GM12878 (cell line): ENCODE data around the gene PHAF1. TPM values are rescaled to one million over a fixed set of nuclear protein-coding genes. Genes with fewer than 3 reads are reported as not detected.
A peak's percentile ranks its signal among the peaks of the same experiment; 100 is the strongest.

Source experiments
- ATF7 ChIP-seq: fragments of 450-650 bp; IDR thresholded peaks from 2 replicates; pipeline ENCODE4 v1.6.1; 2016; ENCODE audit warnings: low read depth, mild to moderate bottlenecking
- BMI1 ChIP-seq: fragments of 450-650 bp; IDR thresholded peaks from 2 replicates; pipeline ENCODE4 v1.6.1; 2016; ENCODE audit warnings: mild to moderate bottlenecking, moderate library complexity, borderline replicate concordance
- CHD2 ChIP-seq: IDR thresholded peaks from 2 replicates; pipeline ENCODE4 v1.6.1; 2011; ENCODE audit warnings: low read depth, low read length, improper control_type of control experiment, borderline replicate concordance
- EED ChIP-seq: sonication (generic); IDR thresholded peaks from 2 replicates; pipeline ENCODE4 v1.6.1; 2016; ENCODE audit warnings: antibody characterized with exemption, low read depth
- ESRRA ChIP-seq: IDR thresholded peaks from 2 replicates; pipeline ENCODE4 v1.6.1; 2012; ENCODE audit warnings: mild to moderate bottlenecking, low read length, improper control_type of control experiment
- FOS ChIP-seq: IDR thresholded peaks from 3 replicates; pipeline ENCODE4 v1.6.1; 2011; ENCODE audit warnings: borderline replicate concordance; ENCODE audit not compliant: insufficient read length; ENCODE audit errors: extremely low read depth
- GATAD2B ChIP-seq: fragments of 450-650 bp; conservative IDR thresholded peaks from 2 replicates; pipeline ENCODE4 v1.6.1; 2017; ENCODE audit warnings: low read depth, mild to moderate bottlenecking, moderate library complexity
- MEF2A ChIP-seq: IDR thresholded peaks from 2 replicates; pipeline ENCODE4 v1.6.1; 2011; ENCODE audit warnings: low read depth, mild to moderate bottlenecking, low read length, moderate library complexity; ENCODE audit not compliant: insufficient read depth
- MEF2B ChIP-seq: fragments of 450-650 bp; IDR thresholded peaks from 2 replicates; pipeline ENCODE4 v1.6.1; 2018; ENCODE audit warnings: mild to moderate bottlenecking, moderate library complexity; ENCODE audit not compliant: partially characterized antibody, poor library complexity, severe bottlenecking
- MYC ChIP-seq: IDR thresholded peaks from 2 replicates; pipeline ENCODE4 v1.6.1; 2011; ENCODE audit warnings: mild to moderate bottlenecking, low read length, moderate library complexity, inconsistent platforms; ENCODE audit not compliant: insufficient read depth, insufficient replicate concordance, insufficient read length, severe bottlenecking
- NR2F1 ChIP-seq: fragments of 450-650 bp; conservative IDR thresholded peaks from 2 replicates; pipeline ENCODE4 v1.6.1; 2017; ENCODE audit warnings: mild to moderate bottlenecking
- RAD51 ChIP-seq: fragments of 450-650 bp; IDR thresholded peaks from 2 replicates; pipeline ENCODE4 v1.6.1; 2016; ENCODE audit warnings: moderate library complexity, mild to moderate bottlenecking, inconsistent platforms
- SPI1 ChIP-seq: IDR thresholded peaks from 2 replicates; pipeline ENCODE4 v1.6.1; 2011; ENCODE audit warnings: low read depth, mild to moderate bottlenecking, low read length, moderate library complexity, borderline replicate concordance; ENCODE audit not compliant: insufficient read depth
- polyA plus RNA-seq, 11 experiments: library from polyadenylated mRNA; depleted of rRNA in 4 of 11; unstranded in 6 of 11; stranded (reverse) in 5 of 11; fragments of >200 nt; fragmentation: Nextera tagmentation in 4 of 11; fragmentation: Illumina TruSeq in 1 of 11; extraction: Ambion mirVana in 4 of 11; extraction: Trizol in 1 of 11; gene quantifications; 1 replicate in 1 of 11; 2 replicates in 10 of 11; pipeline versions ENCODE4 v1.2.1 to v1.2.3, GENCODE V29; 2011 to 2016; ENCODE audit warnings: inconsistent platforms in 2 of 11, missing spikeins in 2 of 11, low read depth in 1 of 11
- total RNA-seq, 4 experiments: library from RNA; depleted of rRNA in 3 of 4; stranded (reverse); fragments of >200 nt in 3 of 4; fragmentation: Illumina TruSeq in 1 of 4; extraction: Trizol in 1 of 4; gene quantifications; 2 replicates each; pipeline versions ENCODE4 v1.2.1 to v1.2.3, GENCODE V29; 2013 to 2021
- TF ChIP-seq, protein P1 (sequence below): fragments of 450-650 bp; IDR thresholded peaks from 2 replicates; pipeline ENCODE4 v1.6.1; 2017; ENCODE audit warnings: low read depth, mild to moderate bottlenecking, moderate library complexity
- TF ChIP-seq, protein P2 (sequence below): fragments of 450-650 bp; IDR thresholded peaks from 2 replicates; pipeline ENCODE4 v1.6.1; 2016; ENCODE audit warnings: mild to moderate bottlenecking
- TF ChIP-seq, protein P3 (sequence below): IDR thresholded peaks from 2 replicates; pipeline ENCODE4 v1.6.1; 2012; ENCODE audit warnings: low read depth, low read length, improper control_type of control experiment
- TF ChIP-seq, protein P4 (sequence below), 3 experiments: IDR thresholded peaks in 2 of 3; conservative IDR thresholded peaks in 1 of 3; 2 replicates each; pipeline ENCODE4 v1.5.1; 2011; ENCODE audit warnings: low read depth in 3 of 3, low read length in 3 of 3, mild to moderate bottlenecking in 3 of 3, control low read depth in 2 of 3, moderate library complexity in 2 of 3, inconsistent platforms in 1 of 3, mixed read lengths in 1 of 3; ENCODE audit not compliant: control insufficient read depth in 2 of 3, insufficient read depth in 1 of 3; ENCODE audit errors: extremely low read depth in 1 of 3
- TF ChIP-seq, protein P5 (sequence below): IDR thresholded peaks from 2 replicates; pipeline ENCODE4 v1.6.1; 2011; ENCODE audit warnings: borderline replicate concordance, low read depth, mild to moderate bottlenecking, moderate library complexity, mixed read lengths, low read length; ENCODE audit not compliant: insufficient read depth; ENCODE audit errors: extremely low read length
- TF ChIP-seq, protein P6 (sequence below): fragments of 450-650 bp; IDR thresholded peaks from 2 replicates; pipeline ENCODE4 v1.6.1; 2016; ENCODE audit warnings: mild to moderate bottlenecking

PHAF1 gene
- total and polyA plus RNA-seq, 10 of the 15 experiments (the other 5 are each of a cell fraction or from before 2014, with no cell fraction given), result 4.5 to 20.9 (median 14.9) TPM

DNA sequence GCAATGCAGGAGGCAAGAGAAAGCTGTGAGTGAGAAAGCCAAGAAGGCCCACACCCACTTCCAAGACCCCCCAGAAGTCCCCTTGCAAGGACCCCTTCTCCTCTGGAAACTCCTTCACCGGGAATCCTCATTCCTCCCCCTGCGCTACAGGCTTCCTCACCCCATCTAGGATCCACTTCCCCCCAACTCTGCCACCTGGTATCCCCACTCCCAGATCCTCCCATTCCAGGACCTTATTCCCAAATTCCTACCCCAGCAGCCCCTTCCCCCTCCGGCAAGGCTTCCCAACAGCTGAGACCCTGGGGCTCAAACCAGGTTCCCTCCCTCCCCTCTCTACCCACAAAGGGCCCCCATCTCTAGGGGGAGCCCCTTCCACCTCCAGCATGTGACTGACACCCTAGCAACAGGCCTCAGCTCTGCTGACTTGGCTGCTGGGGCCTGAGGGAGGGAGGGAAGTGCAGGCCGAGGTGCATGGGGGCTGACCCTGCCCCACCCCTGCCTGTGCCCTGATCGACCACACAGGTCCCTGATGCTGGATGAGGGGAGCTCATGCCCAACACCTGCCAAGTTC is 56.9 kb downstream of the PHAF1 start (continued):
- TF ChIP-seq, protein P1, sequence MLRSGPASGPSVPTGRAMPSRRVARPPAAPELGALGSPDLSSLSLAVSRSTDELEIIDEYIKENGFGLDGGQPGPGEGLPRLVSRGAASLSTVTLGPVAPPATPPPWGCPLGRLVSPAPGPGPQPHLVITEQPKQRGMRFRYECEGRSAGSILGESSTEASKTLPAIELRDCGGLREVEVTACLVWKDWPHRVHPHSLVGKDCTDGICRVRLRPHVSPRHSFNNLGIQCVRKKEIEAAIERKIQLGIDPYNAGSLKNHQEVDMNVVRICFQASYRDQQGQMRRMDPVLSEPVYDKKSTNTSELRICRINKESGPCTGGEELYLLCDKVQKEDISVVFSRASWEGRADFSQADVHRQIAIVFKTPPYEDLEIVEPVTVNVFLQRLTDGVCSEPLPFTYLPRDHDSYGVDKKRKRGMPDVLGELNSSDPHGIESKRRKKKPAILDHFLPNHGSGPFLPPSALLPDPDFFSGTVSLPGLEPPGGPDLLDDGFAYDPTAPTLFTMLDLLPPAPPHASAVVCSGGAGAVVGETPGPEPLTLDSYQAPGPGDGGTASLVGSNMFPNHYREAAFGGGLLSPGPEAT, result peak; percentile 63; the same call in 1 of the 2 replicates
- TF ChIP-seq, protein P2, sequence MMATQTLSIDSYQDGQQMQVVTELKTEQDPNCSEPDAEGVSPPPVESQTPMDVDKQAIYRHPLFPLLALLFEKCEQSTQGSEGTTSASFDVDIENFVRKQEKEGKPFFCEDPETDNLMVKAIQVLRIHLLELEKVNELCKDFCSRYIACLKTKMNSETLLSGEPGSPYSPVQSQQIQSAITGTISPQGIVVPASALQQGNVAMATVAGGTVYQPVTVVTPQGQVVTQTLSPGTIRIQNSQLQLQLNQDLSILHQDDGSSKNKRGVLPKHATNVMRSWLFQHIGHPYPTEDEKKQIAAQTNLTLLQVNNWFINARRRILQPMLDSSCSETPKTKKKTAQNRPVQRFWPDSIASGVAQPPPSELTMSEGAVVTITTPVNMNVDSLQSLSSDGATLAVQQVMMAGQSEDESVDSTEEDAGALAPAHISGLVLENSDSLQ, result peak; percentile 86
- TF ChIP-seq BMI1 (peak; percentile 19; the same call in 1 of the 2 replicates), SPI1 (peak; percentile 29; the same call in 1 of the 2 replicates), EED (no peak), ATF7 (no peak), NR2F1 (peak; percentile 24; the same call in 1 of the 2 replicates), CHD2 (0 out of 2 replicates have a peak, but pooled peaks have one; percentile 34), MEF2A (no peak), GATAD2B (no peak), RAD51 (peak; percentile 86), MYC (no peak), MEF2B (peak; percentile 33), FOS (no peak), ESRRA (no peak)
- TF ChIP-seq, protein P3, sequence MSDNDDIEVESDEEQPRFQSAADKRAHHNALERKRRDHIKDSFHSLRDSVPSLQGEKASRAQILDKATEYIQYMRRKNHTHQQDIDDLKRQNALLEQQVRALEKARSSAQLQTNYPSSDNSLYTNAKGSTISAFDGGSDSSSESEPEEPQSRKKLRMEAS, result peak; percentile 72; the same call in 1 of the 2 replicates
- TF ChIP-seq, protein P4, sequence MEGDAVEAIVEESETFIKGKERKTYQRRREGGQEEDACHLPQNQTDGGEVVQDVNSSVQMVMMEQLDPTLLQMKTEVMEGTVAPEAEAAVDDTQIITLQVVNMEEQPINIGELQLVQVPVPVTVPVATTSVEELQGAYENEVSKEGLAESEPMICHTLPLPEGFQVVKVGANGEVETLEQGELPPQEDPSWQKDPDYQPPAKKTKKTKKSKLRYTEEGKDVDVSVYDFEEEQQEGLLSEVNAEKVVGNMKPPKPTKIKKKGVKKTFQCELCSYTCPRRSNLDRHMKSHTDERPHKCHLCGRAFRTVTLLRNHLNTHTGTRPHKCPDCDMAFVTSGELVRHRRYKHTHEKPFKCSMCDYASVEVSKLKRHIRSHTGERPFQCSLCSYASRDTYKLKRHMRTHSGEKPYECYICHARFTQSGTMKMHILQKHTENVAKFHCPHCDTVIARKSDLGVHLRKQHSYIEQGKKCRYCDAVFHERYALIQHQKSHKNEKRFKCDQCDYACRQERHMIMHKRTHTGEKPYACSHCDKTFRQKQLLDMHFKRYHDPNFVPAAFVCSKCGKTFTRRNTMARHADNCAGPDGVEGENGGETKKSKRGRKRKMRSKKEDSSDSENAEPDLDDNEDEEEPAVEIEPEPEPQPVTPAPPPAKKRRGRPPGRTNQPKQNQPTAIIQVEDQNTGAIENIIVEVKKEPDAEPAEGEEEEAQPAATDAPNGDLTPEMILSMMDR (IDR thresholded peaks at IDR 0.05 in 2 of 3, conservative IDR thresholded peaks at IDR 0.05 in 1 of 3; ENCODE audit: control insufficient read depth in 2 of 3, extremely low read depth in 1 of 3, insufficient read depth in 1 of 3, low read depth in 3 of 3, low read length in 3 of 3), result 0 out of 6 replicates have a peak, but pooled peaks of 1 of the 3 experiments have one; percentile 1
- TF ChIP-seq, protein P5, sequence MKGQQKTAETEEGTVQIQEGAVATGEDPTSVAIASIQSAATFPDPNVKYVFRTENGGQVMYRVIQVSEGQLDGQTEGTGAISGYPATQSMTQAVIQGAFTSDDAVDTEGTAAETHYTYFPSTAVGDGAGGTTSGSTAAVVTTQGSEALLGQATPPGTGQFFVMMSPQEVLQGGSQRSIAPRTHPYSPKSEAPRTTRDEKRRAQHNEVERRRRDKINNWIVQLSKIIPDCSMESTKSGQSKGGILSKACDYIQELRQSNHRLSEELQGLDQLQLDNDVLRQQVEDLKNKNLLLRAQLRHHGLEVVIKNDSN, result peak; percentile 66
- TF ChIP-seq, protein P6, sequence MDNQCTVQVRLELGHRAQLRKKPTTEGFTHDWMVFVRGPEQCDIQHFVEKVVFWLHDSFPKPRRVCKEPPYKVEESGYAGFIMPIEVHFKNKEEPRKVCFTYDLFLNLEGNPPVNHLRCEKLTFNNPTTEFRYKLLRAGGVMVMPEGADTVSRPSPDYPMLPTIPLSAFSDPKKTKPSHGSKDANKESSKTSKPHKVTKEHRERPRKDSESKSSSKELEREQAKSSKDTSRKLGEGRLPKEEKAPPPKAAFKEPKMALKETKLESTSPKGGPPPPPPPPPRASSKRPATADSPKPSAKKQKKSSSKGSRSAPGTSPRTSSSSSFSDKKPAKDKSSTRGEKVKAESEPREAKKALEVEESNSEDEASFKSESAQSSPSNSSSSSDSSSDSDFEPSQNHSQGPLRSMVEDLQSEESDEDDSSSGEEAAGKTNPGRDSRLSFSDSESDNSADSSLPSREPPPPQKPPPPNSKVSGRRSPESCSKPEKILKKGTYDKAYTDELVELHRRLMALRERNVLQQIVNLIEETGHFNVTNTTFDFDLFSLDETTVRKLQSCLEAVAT, result no peak
